Peyer's patch (tissue), 4 donors: Measurements from ENCODE around the gene MPHOSPH8. TPM values are rescaled to one million over a fixed set of nuclear protein-coding genes. Genes with fewer than 3 reads are reported as not detected.

ENCODE experiments used
- DNase-seq, 3 donors: peaks; one replicate each; pipeline ENCODE4 v3.0.0-alpha.2; 2017 to 2019
- H3K27ac ChIP-seq, 4 donors: fragments of 200-600 bp; sonication (generic); one replicate each; pipeline ENCODE4 v1.5.1; 2016 to 2019
- H3K27me3 ChIP-seq, 2 donors: fragments of 200-600 bp; sonication (generic); one replicate each; pipeline ENCODE4 v1.5.1; 2019
- H3K36me3 ChIP-seq, 3 donors: fragments of 200-600 bp; sonication (generic); one replicate each; pipeline ENCODE4 v1.5.1; 2016 to 2019
- H3K4me1 ChIP-seq, 4 donors: fragments of 200-600 bp; sonication (generic); one replicate each; pipeline ENCODE4 v1.5.1; 2016 to 2019
- H3K4me3 ChIP-seq, 4 donors: fragments of 200-600 bp; sonication (generic); 1 replicate in 3 of 4; 2 replicates in 1 of 4; pipeline ENCODE4 v1.5.1; 2016 to 2019; ENCODE audit warnings: mild to moderate bottlenecking in 1 of 4
- H3K9me3 ChIP-seq, 4 donors: fragments of 200-600 bp; sonication (generic); one replicate each; pipeline ENCODE4 v1.5.1; 2016 to 2019; ENCODE audit warnings: mild to moderate bottlenecking in 1 of 4
- CTCF ChIP-seq, 6 experiments: fragments of 450-650 bp in 4 of 6; fragments of 200-600 bp in 2 of 6; sonication (generic) in 1 of 6; IDR thresholded peaks; one replicate each; pipeline ENCODE4 v1.5.1; 2017 to 2019; ENCODE audit warnings: antibody characterized with exemption in 6 of 6, mild to moderate bottlenecking in 3 of 6, moderate library complexity in 1 of 6
- POLR2A ChIP-seq, 2 donors: fragments of 450-650 bp; IDR thresholded peaks; one replicate each; pipeline ENCODE4 v1.5.1; 2017; ENCODE audit warnings: antibody characterized with exemption in 2 of 2, mild to moderate bottlenecking in 2 of 2, moderate library complexity in 2 of 2
- total RNA-seq, 4 donors: library from RNA; depleted of rRNA; stranded (reverse); fragments of >200 nt; gene quantifications; one replicate each; pipeline ENCODE4 v1.1.0, GENCODE V29; 2016

Gene MPHOSPH8
- total RNA-seq, 4 donors from 2014 or later, result 33.1 to 117 (median 45.6) TPM

- no peak for DNase-seq
- Histone ChIP-seq H3K4me1 (no peaks in the 10 kb centered on the region), H3K36me3 (no peaks in the 10 kb centered on the region), H3K27me3 (no peaks in the 10 kb centered on the region), H3K4me3 (no peak overlapping the region), H3K27ac (no peak overlapping the region), H3K9me3 (no peaks in the 10 kb centered on the region)
- no peak for TF ChIP-seq CTCF (IDR thresholded peaks at IDR 0.05)
- TF ChIP-seq POLR2A (IDR thresholded peaks at IDR 0.05), result no peak
Observed at GRCh38 chr13:19607523-19608078, 25.9 kb upstream of the MPHOSPH8 start.

GRCh38 chr13:19618977-19619376, 14.5 kb upstream of the MPHOSPH8 start:
- Histone ChIP-seq H3K27ac (no peak overlapping the region), H3K27me3 (no peaks in the 10 kb centered on the region), H3K4me3 (no peak overlapping the region), H3K9me3 (no peaks in the 10 kb centered on the region), H3K4me1 (no peaks in the 10 kb centered on the region), H3K36me3 (no peaks in the 10 kb centered on the region)
- DNase-seq, result no peak
- TF ChIP-seq CTCF (IDR thresholded peaks at IDR 0.05), result peak in 4 of 6 experiments; percentile 23 to 61 (median 59)
- no peak for TF ChIP-seq POLR2A (IDR thresholded peaks at IDR 0.05)

- H3K27ac ChIP-seq, result no peak overlapping the region
- H3K9me3 ChIP-seq, result no peaks in the 10 kb centered on the region
- no peak overlapping the region for H3K4me3 ChIP-seq
- H3K4me1 ChIP-seq, result no peaks in the 10 kb centered on the region
- no peaks in the 10 kb centered on the region for H3K27me3 ChIP-seq
- no peaks in the 10 kb centered on the region for H3K36me3 ChIP-seq
- TF ChIP-seq CTCF (IDR thresholded peaks at IDR 0.05), result no peak
- no peak for TF ChIP-seq POLR2A (IDR thresholded peaks at IDR 0.05)
- no peak for DNase-seq
Observed at GRCh38 chr13:19622193-19622592, 11.3 kb upstream of the MPHOSPH8 start.

GRCh38 chr13:19624265-19624664, 9.2 kb upstream of the MPHOSPH8 start:
- H3K4me3 ChIP-seq, result no peak overlapping the region
- H3K27me3 ChIP-seq, result no peaks in the 10 kb centered on the region
- no peaks in the 10 kb centered on the region for H3K36me3 ChIP-seq
- no peak overlapping the region for H3K27ac ChIP-seq
- H3K9me3 ChIP-seq, result no peaks in the 10 kb centered on the region
- H3K4me1 ChIP-seq, result no peaks in the 10 kb centered on the region
- TF ChIP-seq CTCF (IDR thresholded peaks at IDR 0.05), result no peak
- TF ChIP-seq POLR2A (IDR thresholded peaks at IDR 0.05), result no peak
- no peak for DNase-seq

GRCh38 chr13:19632915-19633478, 462 bp upstream of the MPHOSPH8 start:
- no peak for TF ChIP-seq CTCF (IDR thresholded peaks at IDR 0.05)
- no peaks in the 10 kb centered on the region for H3K36me3 ChIP-seq
- peak overlapping the region; percentile 87 to 93 (median 92) for H3K27ac ChIP-seq
- no peaks in the 10 kb centered on the region for H3K27me3 ChIP-seq
- DNase-seq, result no peak
- H3K4me1 ChIP-seq, result peaks cover 0 to 14% (median 5%) of the 10 kb centered on the region in 4 donors
- H3K4me3 ChIP-seq, result peak overlapping the region; percentile 59 to 93 (median 82)
- no peaks in the 10 kb centered on the region for H3K9me3 ChIP-seq
